ENCODE measurements around the gene NPIPA8.
"Not testable (repeated sequence)": the region's sequence is repeated elsewhere in the genome, so short reads cannot be mapped to it uniquely, and the experiment has no call there.

- TF ChIP-seq CTCF (optimal IDR thresholded peaks at IDR 0.05 in 1 of 3, IDR thresholded peaks at IDR 0.05 in 1 of 3, conservative IDR thresholded peaks at IDR 0.05 in 1 of 3; ENCODE audit: extremely low read depth in 1 of 3, insufficient read depth in 2 of 3, low read length in 3 of 3); EZH2 (IDR thresholded peaks at IDR 0.05; ENCODE audit: low read length): not testable (repeated sequence)
Observed at GRCh38 chr16:18306066-18306465, 30.5 kb downstream of the NPIPA8 start.

All from keratinocyte (primary cell).